Activated CD8-positive, alpha-beta T cell treated with anti-CD3 and anti-CD28 coated beads for 36 hours (primary cell): ENCODE measurements around the gene PBRM1. TPM values are rescaled to one million over a fixed set of nuclear protein-coding genes. Genes with fewer than 3 reads are reported as not detected.

Experiments
- ATAC-seq: fragments of 200-7000 bp; cut with Tn5 transposase; one replicate; pipeline ENCODE4 v1.10.0; 2021; ENCODE audit warnings: mild to moderate bottlenecking, moderate library complexity
- CTCF ChIA-PET: fragments of 350-600 bp; sonication (Branson Sonifier 250); formaldehyde crosslinking; loops from one replicate; lab custom pipeline; 2021; ENCODE audit warnings: antibody characterized with exemption; lab: Charles Lee
- POLR2A ChIA-PET: fragments of 350-600 bp; sonication (Branson Sonifier 250); formaldehyde crosslinking; loops from one replicate; lab custom pipeline; 2021; ENCODE audit warnings: antibody characterized with exemption; lab: Charles Lee
- DNase-seq: peaks from one replicate; pipeline ENCODE4 v3.0.0-alpha.2; 2020
- H3K27ac Mint-ChIP-seq: one replicate; pipeline ENCODE4 v1.8.0; 2021; ENCODE audit warnings: mild to moderate bottlenecking, mixed read lengths
- H3K27me3 Mint-ChIP-seq: one replicate; pipeline ENCODE4 v1.8.0; 2021; ENCODE audit warnings: mixed read lengths
- H3K36me3 Mint-ChIP-seq: one replicate; pipeline ENCODE4 v1.8.0; 2021; ENCODE audit warnings: low read depth, mixed read lengths
- H3K4me1 Mint-ChIP-seq: one replicate; pipeline ENCODE4 v1.8.0; 2021; ENCODE audit warnings: low read depth, mixed read lengths
- H3K4me3 Mint-ChIP-seq: one replicate; pipeline ENCODE4 v1.8.0; 2021; ENCODE audit warnings: mild to moderate bottlenecking, moderate library complexity, mixed read lengths
- H3K9me3 Mint-ChIP-seq: one replicate; pipeline ENCODE4 v1.8.0; 2021; ENCODE audit warnings: mixed read lengths
- intact Hi-C: fragments of 100-400 bp; cut with micrococcal nuclease; formaldehyde crosslinking; loops from one replicate; pipeline ENCODE4 v1.10.0; 2022
- total RNA-seq, 2 experiments: library from RNA; stranded (reverse); gene quantifications; one replicate each; pipeline ENCODE4 v1.2.3, GENCODE V29; 2021
- TF ChIP-seq, protein P1 (sequence below): fragments of 200-600 bp; IDR thresholded peaks from one replicate; pipeline ENCODE4 v1.8.0; 2022; ENCODE audit warnings: antibody characterized with exemption, mild to moderate bottlenecking

Gene PBRM1
- total RNA-seq, 2 experiments from 2014 or later, result 55.9 to 56.1 TPM

DNA sequence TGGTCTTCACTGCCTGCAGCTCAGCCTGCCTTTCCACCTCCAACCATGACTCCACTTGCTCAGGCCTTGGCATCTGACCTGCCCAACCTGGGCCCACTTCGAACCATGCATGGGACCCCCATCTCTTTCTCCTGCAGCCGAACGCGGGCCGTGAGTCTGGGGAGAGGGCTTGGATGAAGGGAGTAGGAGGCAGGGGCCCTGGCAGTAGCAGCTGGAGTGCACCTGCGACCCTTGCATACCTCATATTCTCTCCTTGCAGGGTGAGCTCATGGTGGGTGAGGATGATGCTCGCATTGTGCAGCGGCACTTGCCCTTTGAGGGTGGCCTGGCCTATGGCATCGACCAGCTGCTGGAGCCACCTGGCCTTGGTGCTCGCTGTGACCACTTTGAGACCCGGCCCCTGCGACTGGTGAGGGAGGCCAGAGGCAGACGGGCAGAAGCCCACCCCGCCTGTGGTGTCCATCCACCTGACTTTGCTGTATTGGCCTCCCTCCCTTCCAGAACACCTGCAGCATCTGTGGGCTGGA, 165.5 kb downstream of the PBRM1 start:
- ATAC-seq (no peak), DNase-seq (no peak)
- Mint-ChIP-seq H3K9me3 (no peaks in the 10 kb centered on the region), H3K4me3 (no peak overlapping the region), H3K36me3 (peaks cover 5% of the 10 kb centered on the region), H3K27me3 (no peaks in the 10 kb centered on the region), H3K4me1 (no peaks in the 10 kb centered on the region), H3K27ac (no peak overlapping the region)
- TF ChIP-seq, protein P1, sequence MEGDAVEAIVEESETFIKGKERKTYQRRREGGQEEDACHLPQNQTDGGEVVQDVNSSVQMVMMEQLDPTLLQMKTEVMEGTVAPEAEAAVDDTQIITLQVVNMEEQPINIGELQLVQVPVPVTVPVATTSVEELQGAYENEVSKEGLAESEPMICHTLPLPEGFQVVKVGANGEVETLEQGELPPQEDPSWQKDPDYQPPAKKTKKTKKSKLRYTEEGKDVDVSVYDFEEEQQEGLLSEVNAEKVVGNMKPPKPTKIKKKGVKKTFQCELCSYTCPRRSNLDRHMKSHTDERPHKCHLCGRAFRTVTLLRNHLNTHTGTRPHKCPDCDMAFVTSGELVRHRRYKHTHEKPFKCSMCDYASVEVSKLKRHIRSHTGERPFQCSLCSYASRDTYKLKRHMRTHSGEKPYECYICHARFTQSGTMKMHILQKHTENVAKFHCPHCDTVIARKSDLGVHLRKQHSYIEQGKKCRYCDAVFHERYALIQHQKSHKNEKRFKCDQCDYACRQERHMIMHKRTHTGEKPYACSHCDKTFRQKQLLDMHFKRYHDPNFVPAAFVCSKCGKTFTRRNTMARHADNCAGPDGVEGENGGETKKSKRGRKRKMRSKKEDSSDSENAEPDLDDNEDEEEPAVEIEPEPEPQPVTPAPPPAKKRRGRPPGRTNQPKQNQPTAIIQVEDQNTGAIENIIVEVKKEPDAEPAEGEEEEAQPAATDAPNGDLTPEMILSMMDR, result no peak
- intact Hi-C loops, result no loop called here
- CTCF ChIA-PET, result interaction anchor here (1.1 to 1.5 kb wide), 2 partner anchors 23 to 26 kb away, joined by 3 read pairs; partner anchors contain the start of gene STAB1
- POLR2A ChIA-PET, result interaction anchor here (1.1 kb wide), 1 partner anchor 9 kb away, joined by 3 read pairs; no protein-coding TSS in a partner anchor

DNA sequence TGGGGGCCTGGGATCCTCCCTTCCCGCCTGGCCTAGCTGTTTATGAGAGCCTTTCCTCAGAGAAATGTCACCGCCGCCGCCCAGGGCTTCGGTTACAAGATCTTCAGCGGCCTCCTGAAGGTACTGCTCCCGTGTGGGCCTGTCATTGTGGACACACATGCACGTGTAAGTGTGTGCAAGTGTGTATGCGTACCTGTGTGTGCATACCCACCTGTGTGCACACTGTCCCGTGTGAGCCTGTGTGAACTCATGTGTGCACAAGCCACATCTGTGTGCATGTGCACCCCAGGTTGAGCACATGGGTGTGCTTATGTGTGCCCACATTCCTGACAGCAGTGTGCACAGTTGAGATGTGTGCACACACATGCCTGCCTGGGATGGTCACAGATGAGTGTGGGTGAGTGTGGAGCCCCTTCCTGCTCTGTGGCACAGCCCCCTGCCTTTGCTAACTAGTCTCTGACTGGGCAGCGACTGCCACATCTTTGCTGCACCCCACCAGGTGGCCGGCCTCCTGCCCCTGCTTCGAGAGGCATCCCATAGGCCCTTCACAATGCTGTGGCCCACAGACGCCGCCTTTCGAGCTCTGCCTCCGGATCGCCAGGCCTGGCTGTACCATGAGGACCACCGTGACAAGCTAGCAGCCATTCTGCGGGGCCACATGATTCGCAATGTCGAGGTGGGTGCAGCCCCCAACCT, 166.1 kb downstream of the PBRM1 start:
- H3K4me3 Mint-ChIP-seq, result no peak overlapping the region
- H3K27me3 Mint-ChIP-seq, result no peaks in the 10 kb centered on the region
- H3K27ac Mint-ChIP-seq, result no peak overlapping the region
- no peaks in the 10 kb centered on the region for H3K4me1 Mint-ChIP-seq
- peaks cover 5% of the 10 kb centered on the region for H3K36me3 Mint-ChIP-seq
- ChIA-PET POLR2A (interaction anchor here (1.1 kb wide), 1 partner anchor 8 kb away, joined by 3 read pairs; no protein-coding TSS in a partner anchor), CTCF (interaction anchor here (1.1 kb wide), 1 partner anchor 25 kb away, joined by 3 read pairs; the partner anchor contains the start of gene STAB1)
- TF ChIP-seq, protein P1, result no peak
- DNase-seq (no peak), ATAC-seq (no peak)
- intact Hi-C loops, result no loop called here
- H3K9me3 Mint-ChIP-seq, result no peaks in the 10 kb centered on the region

DNA sequence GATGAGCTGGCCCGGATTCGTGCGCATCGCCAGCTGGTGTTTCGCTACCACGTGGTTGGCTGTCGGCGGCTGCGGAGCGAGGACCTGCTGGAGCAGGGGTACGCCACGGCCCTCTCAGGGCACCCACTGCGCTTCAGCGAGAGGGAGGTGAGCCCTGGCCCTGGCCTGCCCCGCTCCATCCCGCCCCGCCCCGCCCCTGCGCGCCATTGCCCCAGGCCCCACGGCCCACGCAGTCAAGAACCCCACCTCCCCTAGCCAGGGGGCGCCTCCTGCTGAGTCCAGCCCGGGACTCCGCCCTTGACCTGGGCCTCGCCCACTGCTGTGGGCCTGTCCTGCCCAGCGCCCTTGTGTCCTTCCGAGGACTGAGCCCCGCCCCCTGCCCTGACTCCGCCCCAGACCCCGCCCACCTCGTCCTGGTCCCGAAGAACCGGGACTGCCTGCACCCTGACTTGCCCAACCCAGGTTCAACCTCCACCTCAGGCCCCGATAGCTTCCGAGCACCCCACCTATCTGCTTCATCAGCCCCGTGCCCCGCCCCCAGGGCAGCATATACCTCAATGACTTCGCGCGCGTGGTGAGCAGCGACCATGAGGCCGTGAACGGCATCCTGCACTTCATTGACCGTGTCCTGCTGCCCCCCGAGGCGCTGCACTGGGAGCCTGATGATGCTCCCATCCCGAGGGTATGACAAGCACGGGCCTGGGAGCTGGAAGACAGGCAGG, 166.8 kb downstream of the PBRM1 start:
- Mint-ChIP-seq H3K27me3 (no peaks in the 10 kb centered on the region), H3K9me3 (no peaks in the 10 kb centered on the region), H3K4me3 (no peak overlapping the region), H3K36me3 (no peaks in the 10 kb centered on the region), H3K27ac (no peak overlapping the region), H3K4me1 (no peaks in the 10 kb centered on the region)
- CTCF ChIA-PET, result interaction anchor here (1.1 kb wide), 1 partner anchor 24 kb away, joined by 3 read pairs; the partner anchor contains the start of gene STAB1
- ATAC-seq (no peak), DNase-seq (no peak)
- intact Hi-C loops, result no loop called here
- POLR2A ChIA-PET, result interaction anchor here (1.2 kb wide), 2 partner anchors 10 to 36 kb away, joined by 3 to 4 read pairs; no protein-coding TSS in a partner anchor
- TF ChIP-seq, protein P1, result no peak

DNA sequence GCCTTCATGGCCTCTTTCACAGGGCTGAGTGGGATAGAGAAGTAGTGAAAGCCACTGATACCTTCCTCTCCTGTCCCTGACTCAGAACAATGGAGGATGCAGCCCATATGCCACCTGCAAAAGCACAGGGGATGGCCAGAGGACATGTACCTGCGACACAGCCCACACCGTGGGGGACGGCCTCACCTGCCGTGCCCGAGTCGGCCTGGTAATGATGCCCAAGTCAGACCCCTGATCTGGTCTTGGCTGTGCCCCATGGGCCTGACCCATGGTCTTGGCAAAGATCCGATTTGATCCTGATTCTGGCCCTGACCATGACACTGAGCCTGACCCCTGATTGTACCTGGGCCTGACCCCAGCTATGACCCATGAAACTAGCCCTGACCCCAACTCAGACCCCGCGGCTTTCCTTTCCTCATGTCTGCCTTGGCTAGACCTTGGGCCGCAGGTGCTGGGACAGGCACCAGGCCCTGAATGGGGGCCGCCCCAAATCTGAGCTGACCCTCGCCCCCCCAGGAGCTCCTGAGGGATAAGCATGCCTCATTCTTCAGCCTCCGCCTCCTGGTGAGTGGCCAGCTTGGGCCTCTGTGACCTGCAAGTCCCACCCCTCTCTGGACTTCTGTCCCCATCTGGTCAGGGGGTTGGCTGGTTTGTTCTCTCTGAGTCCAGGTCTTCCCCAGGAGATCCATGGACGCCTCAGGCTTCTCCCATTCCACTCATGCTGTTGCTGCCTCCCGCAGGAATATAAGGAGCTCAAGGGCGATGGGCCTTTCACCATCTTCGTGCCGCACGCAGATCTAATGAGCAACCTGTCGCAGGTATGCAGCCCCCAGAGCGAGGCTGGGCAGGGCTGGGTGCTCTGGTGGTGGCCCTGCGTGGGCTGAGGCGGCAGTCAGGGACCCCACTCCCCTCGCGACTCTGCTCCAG, 167.7 kb downstream of the PBRM1 start:
- DNase-seq (no peak), ATAC-seq (no peak)
- POLR2A ChIA-PET, result interaction anchor here (0.6 to 1.2 kb wide), 3 partner anchors 11 to 131 kb away, joined by 3 to 4 read pairs (median 3); no protein-coding TSS in a partner anchor
- Mint-ChIP-seq H3K27me3 (no peaks in the 10 kb centered on the region), H3K9me3 (no peaks in the 10 kb centered on the region), H3K36me3 (no peaks in the 10 kb centered on the region), H3K4me1 (no peaks in the 10 kb centered on the region), H3K27ac (no peak overlapping the region), H3K4me3 (no peak overlapping the region)
- intact Hi-C loops, result no loop called here
- TF ChIP-seq, protein P1, result no peak
- CTCF ChIA-PET, result interaction anchor here (1.1 kb wide), 1 partner anchor 72 kb away, joined by 3 read pairs; no protein-coding TSS in a partner anchor
